GM12801 (cell line): ENCODE measurements around the gene ZBTB21.

ENCODE experiments used
- CTCF ChIP-seq: IDR thresholded peaks from one replicate; pipeline ENCODE4 v1.5.1; 2011; ENCODE audit warnings: control low read depth; ENCODE audit not compliant: insufficient read length; ENCODE audit errors: extremely low read depth

Gene ZBTB21

GRCh38 chr21:41970751-41971653 is 39.2 kb downstream of the ZBTB21 start:
- no peak for TF ChIP-seq CTCF

GRCh38 chr21:41970106-41970391 is 40.1 kb downstream of the ZBTB21 start:
- no peak for TF ChIP-seq CTCF

- TF ChIP-seq CTCF = no peak
These were observed 42.5 kb downstream of the ZBTB21 start for GRCh38 chr21:41967708-41968107.

- no peak for TF ChIP-seq CTCF
These were observed 43.1 kb downstream of the ZBTB21 start for GRCh38 chr21:41966872-41967621.

GRCh38 chr21:41966041-41966833 is 43.9 kb downstream of the ZBTB21 start:
- TF ChIP-seq CTCF = no peak

- no peak for TF ChIP-seq CTCF
These were observed 44.6 kb downstream of the ZBTB21 start for GRCh38 chr21:41965461-41966013.

- TF ChIP-seq CTCF = no peak
These were observed 45.1 kb downstream of the ZBTB21 start for GRCh38 chr21:41965045-41965444.
